GM19463 (cell line): ENCODE results near the gene CLIP1.
"Not testable (repeated sequence)": the region's sequence is repeated elsewhere in the genome, so short reads cannot be mapped to it uniquely, and the experiment has no call there.

Experiments
- ATAC-seq: cut with Tn5 transposase; IDR thresholded peaks from one replicate; pipeline ENCODE4 v1.9.1; 2021; ENCODE audit warnings: mild to moderate bottlenecking, moderate library complexity; ENCODE audit not compliant: unreplicated experiment

Gene CLIP1

DNA sequence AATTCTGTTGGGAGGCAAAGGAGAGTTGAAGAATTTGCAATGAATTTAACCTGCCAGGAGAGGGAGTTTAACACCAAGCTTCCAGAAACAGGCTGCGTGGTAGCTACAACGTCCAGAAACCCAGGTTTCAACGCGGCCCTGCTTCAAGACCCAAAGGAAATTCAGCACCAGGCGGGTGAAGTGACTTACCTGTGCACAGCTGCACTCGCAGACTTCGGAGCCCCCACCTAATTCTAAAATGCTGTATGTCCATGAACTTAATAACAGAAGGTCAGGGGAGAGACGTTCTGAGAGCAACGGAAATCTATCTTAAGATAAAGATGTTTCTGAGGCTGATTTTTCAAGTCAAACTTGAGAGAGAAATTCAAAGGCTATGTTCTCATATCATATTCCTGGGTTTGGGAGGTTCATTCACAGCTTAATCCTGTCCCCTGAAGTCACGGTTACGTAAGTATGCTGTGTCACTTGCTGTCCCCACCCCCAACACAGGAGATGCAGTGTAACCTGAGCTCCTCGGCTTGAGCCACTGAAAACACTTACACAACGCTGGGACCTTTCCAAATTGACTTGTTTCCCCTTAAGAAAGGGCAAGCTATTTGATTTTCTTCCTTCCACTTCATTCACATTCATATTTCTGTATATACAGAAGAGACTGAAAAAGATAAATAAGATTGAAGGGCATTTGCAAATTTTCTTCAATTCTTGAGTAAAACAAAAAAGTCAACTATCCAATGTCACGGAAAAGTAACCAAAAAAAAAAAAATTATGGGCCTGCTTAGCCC, 22.7 kb downstream of the CLIP1 start:
- no peak for ATAC-seq

DNA sequence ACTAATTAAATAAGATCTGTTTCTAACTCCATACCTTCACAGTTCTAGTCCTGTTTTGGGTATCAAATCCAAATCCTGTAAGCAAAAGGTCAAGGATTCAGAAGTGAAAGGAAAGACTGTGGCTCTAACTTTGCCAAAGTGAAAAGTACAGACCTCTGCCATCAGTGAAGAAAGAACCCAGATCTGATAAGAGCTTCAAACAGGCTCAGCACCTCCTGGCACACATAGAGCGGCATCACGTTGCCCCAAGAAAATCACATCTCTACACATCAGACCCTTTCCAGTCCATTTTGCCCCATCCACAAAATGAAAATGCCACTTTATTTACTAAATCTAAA, 23.2 kb downstream of the CLIP1 start:
- no peak for ATAC-seq

DNA sequence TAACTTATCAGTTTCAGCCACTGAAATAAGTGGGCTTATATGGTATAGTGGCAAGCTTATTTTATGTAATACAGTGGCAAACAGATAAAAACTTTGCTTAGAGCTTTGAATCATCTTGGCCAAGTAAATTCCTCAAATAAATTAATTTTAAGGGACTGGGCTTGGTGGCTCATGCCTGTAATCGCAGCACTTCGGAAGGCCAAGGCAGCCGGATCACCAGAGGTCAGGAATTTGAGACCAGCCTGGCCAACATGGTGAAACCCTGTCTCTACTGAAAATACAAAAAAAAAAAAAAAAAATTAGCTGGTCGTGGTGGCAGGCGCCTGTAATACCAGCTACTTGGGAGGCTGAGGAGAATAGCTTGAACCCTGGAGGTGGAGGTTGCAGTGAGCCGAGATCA, 24.5 kb downstream of the CLIP1 start:
- not testable (repeated sequence) for ATAC-seq

DNA sequence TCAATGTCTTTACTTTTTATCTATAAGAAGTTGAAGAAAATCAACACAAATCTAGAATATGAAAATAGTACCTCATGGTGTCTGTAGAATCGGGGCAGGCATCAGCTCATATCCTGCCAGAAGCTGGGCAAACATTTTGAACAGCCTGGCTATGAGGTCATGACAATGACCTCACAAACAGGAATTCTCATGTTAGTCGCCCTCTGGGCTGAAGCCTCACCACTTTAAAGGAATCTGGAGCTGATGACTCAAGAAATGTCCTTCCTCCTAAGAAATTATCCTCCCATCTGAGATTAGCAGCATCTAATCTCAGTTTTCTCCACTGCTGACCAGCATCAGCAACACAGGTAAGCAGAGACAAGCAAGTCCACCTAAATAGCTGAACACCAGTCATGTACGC, 27.1 kb downstream of the CLIP1 start:
- ATAC-seq = no peak

DNA sequence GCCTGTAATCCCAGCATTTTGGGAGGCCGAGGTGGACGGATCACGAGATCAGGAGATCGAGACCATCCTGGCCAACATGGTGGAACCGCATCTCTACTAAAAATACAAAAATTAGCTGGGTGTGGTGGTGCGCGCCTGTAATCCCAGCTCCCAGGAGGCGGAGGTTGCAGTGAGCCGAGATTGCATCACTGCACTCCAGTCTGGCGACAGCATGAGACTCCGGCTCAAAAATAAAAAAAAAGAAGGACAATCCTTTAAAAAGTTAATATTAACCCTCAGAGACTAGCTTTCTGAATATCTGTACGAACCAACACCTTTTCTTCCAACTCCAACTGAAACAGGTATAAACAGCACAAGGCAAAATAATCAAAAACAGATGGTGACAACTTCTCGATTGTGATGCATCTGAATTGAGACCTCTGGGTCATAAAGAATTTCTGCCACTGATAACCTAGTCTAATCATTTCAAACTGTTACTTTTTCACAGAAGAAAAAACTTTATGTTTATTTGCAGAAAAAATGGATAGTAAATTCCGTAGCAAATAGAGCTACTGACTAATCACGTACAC, 27.8 kb downstream of the CLIP1 start:
- no peak for ATAC-seq

DNA sequence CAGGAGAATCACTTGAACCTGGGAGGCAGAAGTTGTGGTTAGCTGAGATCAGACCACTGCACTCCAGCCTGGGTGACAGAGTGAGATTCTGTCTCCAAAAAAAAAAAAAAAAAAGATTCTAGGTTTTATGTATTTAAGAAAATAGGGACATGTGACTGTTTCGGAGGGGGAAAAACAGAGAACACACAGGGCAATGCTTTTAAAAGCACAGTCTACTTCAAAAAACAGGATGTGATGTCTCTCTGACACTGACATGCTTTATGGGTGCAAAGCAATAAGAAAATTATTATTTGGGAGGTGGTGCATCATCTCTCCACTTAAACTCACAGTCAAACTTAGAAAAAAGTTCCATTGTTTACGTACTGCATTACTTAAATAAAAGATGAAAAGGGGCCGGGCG, 28.7 kb downstream of the CLIP1 start:
- no peak for ATAC-seq

DNA sequence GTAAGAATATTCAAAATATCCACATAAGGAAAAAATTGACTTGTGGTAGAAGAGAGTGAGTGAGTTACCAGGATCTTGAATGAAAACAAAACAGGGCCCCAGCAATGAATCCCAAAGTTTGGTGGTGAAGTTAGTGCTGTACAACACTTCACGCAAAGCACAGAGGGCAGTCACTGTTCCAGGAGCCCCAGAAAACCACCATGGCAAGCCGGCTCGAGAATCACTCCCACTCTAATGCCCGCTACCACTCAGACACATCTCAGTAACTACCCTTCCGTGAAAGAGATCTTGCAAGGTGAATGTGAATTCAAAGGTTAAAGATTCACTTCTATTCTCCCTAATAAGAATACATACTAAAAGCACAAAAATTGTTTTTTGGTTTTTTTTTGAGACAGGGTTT, 30.1 kb downstream of the CLIP1 start:
- no peak for ATAC-seq

DNA sequence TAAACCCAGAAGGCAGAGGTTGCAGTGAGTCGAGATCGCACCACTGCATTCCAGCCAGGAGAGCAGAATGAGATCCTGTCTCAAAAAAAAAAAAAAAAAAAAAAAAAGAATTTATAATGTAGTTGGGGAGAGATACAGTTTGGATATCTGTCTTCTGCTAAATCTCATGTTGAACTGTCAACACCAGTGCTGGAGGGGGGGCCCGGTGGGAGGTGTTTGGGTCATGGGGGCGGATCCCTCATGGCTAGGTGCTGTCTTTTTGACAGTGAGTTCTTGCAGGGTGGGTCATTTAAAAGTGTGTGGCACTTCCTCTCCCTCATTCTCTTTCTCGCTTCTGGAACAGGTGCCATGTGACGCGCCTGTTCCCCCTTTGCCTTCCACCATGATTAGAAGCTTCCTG, 32.8 kb downstream of the CLIP1 start:
- no peak for ATAC-seq

DNA sequence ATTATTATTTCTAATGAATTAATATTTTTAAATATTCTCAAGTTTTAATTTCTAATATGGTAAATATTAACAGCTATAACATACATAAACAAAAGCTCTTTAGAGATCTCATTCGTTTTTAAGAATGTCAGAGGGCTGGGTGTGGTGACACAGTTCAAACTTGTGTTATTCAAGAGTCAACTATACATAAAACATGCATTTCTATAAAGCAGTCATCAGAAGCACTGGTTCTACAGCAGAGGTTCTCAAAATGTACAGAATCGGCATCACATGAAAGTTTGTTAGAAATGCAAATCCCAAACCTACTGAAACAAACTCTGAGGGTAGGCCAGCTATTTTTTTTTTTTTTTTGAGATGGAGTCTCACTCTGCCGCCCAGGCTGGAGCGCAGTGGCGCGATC, 34.6 kb downstream of the CLIP1 start:
- ATAC-seq = no peak

DNA sequence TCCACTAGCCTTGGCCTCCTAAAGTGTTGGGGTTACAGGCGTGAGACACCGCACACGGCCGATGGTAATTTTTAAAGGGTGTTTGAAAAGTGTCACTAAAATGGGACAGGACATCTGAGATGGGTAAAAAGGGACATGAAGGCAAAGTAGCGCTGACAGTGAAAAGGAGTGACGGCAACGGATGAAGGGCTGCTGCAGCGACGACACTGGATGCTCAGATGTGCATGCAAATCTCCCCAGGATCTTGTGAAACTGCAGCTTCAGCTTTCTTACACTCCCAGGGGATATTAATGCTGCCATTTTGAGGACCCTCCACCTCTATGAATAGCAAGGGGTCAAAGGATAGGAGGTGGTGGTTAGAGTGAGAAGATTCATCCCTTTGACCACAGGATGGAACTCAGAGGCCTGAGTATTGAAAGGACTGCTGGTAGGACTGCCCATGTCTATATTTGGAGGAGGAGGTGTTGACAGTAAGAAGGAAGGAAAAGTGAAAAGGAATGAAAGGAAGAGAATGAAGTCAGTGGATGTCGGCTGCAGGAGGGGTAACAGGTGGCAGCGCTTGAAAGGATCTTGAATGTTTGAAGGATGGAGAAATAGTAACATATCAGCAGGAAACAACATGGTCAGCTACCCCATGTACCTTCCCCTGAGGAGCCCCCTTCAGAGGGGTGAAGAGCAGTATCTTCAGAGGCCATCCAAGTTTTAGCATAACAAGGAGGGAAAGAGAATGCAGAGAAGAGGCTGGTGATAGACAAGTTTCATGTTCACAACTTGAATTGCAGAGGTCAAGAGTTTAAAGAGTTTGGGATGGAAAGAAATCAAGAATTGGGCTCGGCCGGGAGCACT, 37.1 kb downstream of the CLIP1 start:
- no peak for ATAC-seq

DNA sequence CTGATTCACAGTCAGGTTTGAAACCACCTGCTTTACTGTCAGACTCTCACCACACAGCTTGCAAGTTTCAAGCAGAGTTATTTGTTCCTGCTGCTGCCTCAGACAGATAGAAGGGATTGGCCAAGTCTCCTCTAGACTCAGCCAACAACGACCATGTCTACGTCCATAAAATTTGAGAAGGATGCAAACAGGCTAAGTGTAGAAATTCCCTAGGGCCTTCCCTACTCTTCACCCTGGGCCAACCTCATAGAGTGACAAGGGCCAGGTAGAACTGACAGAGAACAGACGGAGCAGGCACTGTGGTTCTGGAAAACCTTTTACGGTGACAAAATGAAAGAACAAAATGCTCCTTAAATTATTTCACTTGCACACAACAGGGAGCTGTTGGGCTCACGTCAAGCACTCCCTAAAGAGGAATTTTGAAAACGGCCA, 39.5 kb downstream of the CLIP1 start:
- ATAC-seq = no peak

DNA sequence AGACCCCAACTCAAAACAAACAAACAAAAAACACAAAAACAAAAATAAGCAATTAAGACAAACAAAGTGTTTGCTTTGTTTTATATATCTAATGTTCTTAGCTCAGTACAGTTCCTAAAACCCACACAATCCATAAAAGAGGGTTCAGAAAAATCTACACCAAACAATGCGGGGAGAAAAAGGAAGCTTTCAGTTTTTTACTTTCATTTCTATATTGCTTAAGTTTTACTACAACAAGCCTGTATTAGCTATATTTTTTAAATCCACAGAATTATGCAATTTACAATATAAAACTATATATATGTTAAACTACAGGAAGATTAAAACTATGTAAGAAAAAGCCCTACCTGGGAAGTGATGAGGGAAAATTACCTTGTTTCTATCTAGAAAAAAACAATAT, 41.4 kb downstream of the CLIP1 start:
- ATAC-seq = no peak

DNA sequence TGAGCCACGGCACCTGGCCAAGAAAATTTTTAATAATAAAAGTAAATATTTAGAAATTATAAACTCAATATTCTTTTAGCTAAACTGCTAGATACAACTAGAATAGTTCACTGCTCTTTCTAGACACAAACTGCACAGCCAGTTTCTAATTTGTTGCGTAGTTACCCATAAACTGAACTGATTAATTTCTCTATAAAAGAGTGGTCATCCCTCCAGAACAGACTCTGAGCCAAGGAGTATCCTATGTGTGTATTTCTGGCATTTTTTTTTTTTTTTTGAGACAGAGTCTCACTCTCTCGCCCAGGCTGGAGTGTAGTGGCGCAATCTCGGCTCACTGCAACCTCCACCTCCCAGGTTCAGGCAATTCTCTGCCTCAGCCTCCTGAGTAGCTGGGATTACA, 45.7 kb downstream of the CLIP1 start:
- ATAC-seq = not testable (repeated sequence)

DNA sequence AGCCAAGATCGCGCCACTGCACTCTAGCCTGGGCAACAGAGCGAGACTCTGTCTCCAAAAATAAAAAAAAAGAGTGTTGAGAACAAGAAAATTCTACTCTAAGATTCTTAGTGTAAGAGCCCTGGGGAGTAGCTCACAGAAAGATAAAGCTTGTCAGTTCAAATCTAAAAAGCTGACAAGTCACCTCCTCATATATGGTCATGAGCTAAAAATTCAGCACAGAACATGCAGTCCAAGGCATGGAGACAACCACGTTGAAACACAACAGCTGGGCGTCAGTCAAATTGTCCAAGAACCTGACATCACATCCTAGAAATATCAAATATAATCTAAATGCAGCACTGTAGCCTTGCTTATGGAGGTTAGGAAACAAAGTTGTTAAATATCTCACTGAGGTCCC, 47.8 kb downstream of the CLIP1 start:
- ATAC-seq = no peak

DNA sequence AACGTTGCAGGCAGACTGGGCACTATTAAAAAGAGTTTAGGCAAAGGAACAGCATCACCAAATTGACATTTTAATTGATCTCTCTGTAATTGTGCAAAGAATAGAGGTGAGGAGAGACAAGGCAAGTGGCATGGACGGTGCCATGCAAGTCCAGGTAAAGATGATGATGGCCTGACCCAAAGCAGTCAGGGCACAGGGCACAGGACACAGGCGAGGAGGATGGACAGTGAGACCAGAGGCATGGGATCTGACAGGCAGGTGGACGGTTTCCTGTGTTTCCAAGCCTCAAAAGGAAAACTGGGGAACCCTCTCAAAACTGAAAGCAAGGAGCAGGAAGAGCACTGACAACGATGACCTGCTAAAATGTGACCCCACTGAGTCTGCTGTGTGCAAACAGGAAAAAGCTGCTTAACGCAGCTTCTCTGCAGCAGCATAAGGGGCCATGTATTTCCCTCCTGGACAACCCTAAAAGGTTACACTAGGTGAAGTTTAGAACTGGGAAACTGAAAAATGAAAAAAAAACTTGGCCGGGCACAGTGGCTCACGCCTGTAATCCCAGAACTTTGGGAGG, 50.9 kb downstream of the CLIP1 start:
- no peak for ATAC-seq

DNA sequence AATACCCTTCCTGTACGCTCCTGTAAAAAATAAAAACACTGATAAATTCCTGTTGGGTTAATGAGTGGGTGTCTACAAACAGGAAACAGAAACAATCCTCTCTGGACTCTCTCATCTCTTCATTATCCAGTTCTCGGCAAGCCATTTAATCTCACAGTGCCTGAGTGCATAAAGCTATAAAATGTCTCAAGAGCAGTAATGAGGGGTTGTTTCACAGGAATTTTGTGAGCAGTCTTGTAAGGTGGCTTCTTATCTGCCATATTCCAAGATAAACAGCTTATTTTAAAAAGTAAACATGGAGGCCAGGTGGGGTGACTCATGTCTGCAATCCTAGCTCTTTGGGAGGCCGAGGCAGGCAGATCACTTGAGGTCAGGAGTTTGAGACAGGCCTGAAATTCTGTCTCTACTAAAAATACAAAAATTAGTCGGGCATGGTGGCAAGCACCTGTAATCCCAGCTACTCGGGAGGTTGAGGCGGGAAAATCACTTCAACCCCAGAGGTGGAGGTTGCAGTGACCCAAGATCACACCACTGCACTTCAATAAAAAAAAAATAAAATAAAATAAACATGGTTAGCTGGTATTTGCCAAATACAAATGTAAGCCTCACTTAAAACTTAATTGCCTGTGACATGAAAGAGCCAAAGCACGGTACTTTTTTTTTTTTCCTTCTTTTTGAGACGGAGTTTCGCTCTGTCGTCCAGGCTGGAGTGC, 54.0 kb downstream of the CLIP1 start:
- no peak for ATAC-seq

DNA sequence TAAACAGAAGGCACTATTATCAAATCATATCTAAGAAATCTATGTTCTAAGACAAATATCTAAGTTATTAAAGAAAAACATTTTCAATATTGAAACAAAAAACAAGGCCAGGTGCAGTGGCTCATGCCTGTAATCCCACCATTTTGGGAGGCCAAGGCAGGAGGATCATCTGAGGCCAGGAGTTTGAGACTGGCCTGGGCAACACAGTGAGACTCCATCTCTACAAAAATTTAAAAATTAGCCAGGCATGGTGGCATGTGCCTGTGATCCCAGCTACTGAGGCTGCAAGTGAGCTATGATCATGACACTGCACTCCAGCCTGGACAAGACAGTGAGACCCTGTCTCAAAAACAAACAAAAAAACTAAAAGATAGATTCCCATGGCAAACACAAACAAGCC, 54.8 kb downstream of the CLIP1 start:
- ATAC-seq = not testable (repeated sequence)

DNA sequence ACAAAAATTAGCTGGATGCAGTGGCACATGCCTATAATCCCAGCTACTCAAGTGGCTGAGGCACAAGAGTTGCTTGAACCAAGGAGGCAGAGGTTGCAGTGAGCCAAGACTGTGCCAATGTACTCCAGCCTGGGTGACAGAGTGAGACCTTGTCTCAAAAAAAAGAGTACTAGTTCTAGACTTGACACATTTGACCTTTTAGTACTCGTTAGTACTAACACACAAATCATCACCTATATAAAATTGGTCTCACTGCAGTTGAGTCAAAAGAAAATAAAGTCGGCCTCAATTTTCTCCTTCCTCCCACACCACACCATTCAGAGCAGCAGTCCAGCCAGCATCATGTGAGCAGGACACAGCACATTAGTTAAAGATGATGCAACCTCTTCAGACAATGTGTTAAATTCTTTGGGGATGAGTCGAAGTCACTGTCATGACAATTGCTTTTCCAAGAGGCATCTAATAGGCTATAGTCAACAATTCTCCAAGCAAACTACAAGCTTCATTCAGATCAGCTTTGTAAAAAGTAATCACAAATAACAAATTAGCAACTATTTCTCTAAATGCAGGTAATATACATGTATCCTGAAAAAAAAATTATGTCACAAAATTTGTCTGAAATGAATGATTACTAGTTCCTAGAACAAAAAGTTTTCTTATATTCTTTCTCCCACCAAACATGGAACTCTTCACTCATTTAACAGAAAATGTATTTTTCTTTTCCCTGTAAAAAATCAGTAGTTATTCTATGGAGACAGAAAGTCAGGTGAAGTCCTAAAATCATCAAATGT, 55.6 kb downstream of the CLIP1 start:
- no peak for ATAC-seq

DNA sequence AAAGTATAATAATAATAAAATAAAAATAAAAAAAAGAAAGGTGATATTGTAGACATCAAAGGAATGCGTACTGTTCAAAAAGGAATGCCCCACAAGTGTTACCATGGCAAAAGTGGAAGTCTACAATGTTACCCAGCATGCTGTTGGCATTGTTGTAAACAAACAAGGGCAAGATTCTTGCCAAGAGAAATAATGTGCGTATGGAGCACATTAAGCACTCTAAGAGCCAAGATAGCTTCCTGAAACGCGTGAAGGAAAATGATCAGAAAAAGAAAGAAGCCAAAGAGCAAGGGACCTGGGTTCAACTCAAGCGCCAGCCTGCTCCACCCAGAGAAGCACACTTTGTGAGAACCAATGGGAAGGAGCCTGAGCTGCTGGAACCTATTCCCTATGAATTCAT, 57.2 kb downstream of the CLIP1 start:
- not testable (repeated sequence) for ATAC-seq

DNA sequence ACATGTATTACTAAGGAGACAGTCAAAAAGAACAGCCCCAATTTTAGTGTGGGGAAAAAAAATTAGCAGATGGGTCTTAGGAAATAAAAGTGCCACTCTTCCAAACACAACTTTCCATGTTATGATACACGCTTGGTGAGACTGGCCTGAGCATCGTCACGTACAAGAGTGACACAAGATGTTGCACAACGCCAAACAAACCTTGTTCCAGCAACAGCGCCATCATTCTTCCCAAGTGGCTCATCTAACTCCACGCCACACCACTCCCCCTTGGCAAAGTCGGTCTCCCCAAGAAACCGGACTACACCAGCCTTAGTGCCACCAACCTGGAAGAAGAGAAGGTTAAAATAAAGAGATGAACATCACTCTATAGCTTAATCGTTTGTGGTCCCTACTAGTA, 58.7 kb downstream of the CLIP1 start:
- ATAC-seq = no peak
